Esophagus muscularis mucosa (tissue), 4 donors: ENCODE measurements around the gene IFFO2.

Experiments used
- CTCF ChIP-seq, 3 experiments: fragments of 200-600 bp in 2 of 3; fragments of 450-650 bp in 1 of 3; sonication (generic) in 2 of 3; IDR thresholded peaks; one replicate each; pipeline ENCODE4 v1.5.1; 2017 to 2019; ENCODE audit warnings: antibody characterized with exemption in 3 of 3, mild to moderate bottlenecking in 2 of 3, moderate library complexity in 1 of 3
- EP300 ChIP-seq: sonication (generic); formaldehyde crosslinking; IDR thresholded peaks from one replicate; pipeline ENCODE4 v1.6.1; 2017; ENCODE audit warnings: antibody characterized with exemption
- POLR2A ChIP-seq: fragments of 450-650 bp; IDR thresholded peaks from one replicate; pipeline ENCODE4 v1.6.1; 2017; ENCODE audit warnings: antibody characterized with exemption, moderate library complexity, mild to moderate bottlenecking, low read depth
- POLR2AphosphoS5 ChIP-seq, 2 donors: sonication (generic); formaldehyde crosslinking; IDR thresholded peaks; one replicate each; pipeline ENCODE4 v1.6.1; 2017; ENCODE audit warnings: antibody characterized with exemption in 2 of 2

- no peak for TF ChIP-seq CTCF (IDR thresholded peaks at IDR 0.05)
- TF ChIP-seq POLR2A: no peak
- no peak for TF ChIP-seq EP300
- TF ChIP-seq POLR2AphosphoS5 (IDR thresholded peaks at IDR 0.05): no peak
Measured at GRCh38 chr1:18992646-18993045, 36.2 kb upstream of the IFFO2 start.
